Ectodermal cell (in vitro differentiated cells): ENCODE measurements around the gene PIGZ.

Experiments used
- H3K27ac ChIP-seq: 2 replicates; pipeline ENCODE4 v1.7.0; 2013; ENCODE audit warnings: mild to moderate bottlenecking, low read depth, low read length; ENCODE audit not compliant: insufficient read depth, poor library complexity, severe bottlenecking
- H3K27me3 ChIP-seq: 2 replicates; pipeline ENCODE4 v1.7.0; 2013; ENCODE audit warnings: mild to moderate bottlenecking, low read length; ENCODE audit not compliant: insufficient read depth, control insufficient read depth, poor library complexity, severe bottlenecking
- H3K36me3 ChIP-seq: one replicate; pipeline ENCODE4 v1.7.0; 2013; ENCODE audit warnings: low read length; ENCODE audit not compliant: control insufficient read depth, insufficient read depth
- H3K4me1 ChIP-seq: one replicate; pipeline ENCODE4 v1.7.0; 2013; ENCODE audit warnings: low read length; ENCODE audit not compliant: control insufficient read depth, insufficient read depth
- H3K4me3 ChIP-seq: 2 replicates; pipeline ENCODE4 v1.7.0; 2013; ENCODE audit warnings: low read depth, low read length, control low read depth; ENCODE audit not compliant: insufficient read depth
- H3K9me3 ChIP-seq: 2 replicates; pipeline ENCODE4 v1.7.0; 2013; ENCODE audit warnings: mild to moderate bottlenecking, low read length, moderate library complexity; ENCODE audit not compliant: control insufficient read depth
- WGBS, 2 experiments: methylation state at CpG; one replicate each; pipeline ENCODE4 v1.1.7; 2013; ENCODE audit warnings: missing lambda C conversion rate in 2 of 2; 5-methylcytosine and 5-hydroxymethylcytosine counted together

PIGZ gene

GRCh38 chr3:196966526-196967401 lies 1.9 kb downstream of the PIGZ start:
- H3K27me3 ChIP-seq = peaks cover 92% of the 10 kb centered on the region
- WGBS, 2 experiments = 21 to 23% methylated on average over 47 of the region's 47 CpGs

DNA sequence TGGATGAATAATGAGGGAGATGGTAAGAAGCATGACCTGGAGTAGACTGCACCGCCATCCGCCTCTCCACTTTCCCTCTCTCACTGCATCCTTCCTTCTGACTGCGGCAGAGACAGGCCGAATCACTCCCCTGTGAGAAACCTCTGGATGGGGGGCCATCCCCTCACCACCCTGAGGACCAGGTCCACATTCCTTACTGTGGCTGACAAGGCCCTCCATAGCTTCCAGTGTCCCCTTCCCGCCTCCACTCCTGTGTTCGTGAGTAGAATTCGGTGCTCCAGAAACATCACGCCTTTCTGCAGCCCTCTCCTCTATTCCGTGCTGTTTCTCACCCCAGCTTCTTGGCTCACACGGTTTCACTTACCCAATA lies 2.8 kb downstream of the PIGZ start:
- no peaks in the 10 kb centered on the region for H3K9me3 ChIP-seq
- H3K27ac ChIP-seq = no peak overlapping the region
- no peaks in the 10 kb centered on the region for H3K36me3 ChIP-seq
- WGBS, 2 experiments = 88% methylated on average over 10 of the region's 10 CpGs
- H3K27me3 ChIP-seq = peaks cover 92% of the 10 kb centered on the region
- H3K4me3 ChIP-seq = no peak overlapping the region
- H3K4me1 ChIP-seq = no peaks in the 10 kb centered on the region

More at GRCh38 chr3:196966526-196967401, 1.9 kb downstream of the PIGZ start:
- Histone ChIP-seq H3K4me3 (peak overlapping the region; percentile 16), H3K4me1 (no peaks in the 10 kb centered on the region), H3K27ac (no peak overlapping the region), H3K36me3 (no peaks in the 10 kb centered on the region), H3K9me3 (no peaks in the 10 kb centered on the region)

DNA sequence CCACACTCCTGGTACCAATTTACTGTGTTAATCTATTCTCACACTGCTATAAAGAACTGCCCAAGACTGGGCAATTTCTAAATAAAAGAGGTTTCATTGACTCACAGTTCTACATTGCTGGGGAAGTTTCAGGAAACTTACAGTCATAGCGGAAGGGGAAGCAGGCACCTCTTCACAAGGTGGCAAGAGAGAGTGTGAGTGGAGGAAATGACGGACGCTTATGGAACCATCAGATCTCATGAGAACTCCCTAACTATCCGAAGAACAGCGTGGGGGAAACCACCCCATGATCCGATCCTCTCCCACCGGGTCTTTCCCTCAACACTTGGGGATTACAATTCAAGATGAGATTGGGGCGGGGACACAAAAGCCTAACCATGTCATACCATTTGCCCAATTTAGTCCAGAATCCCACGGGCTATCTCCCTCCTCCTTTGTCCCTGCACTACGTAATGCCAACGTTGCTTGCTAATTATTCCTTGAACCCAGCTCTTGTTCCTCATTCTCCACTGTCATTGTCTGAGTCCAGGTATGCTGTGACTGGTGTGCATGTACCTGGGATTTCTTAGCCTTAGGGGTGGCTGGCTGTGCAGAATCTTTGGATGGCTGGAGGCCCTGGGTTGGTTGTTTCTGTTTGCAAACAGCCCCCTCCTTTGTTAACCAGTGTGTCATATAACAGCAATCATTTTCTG lies 3.4 kb downstream of the PIGZ start:
- Histone ChIP-seq H3K36me3 (no peaks in the 10 kb centered on the region), H3K27ac (no peak overlapping the region), H3K27me3 (peaks cover 89% of the 10 kb centered on the region), H3K4me1 (no peaks in the 10 kb centered on the region), H3K4me3 (no peak overlapping the region), H3K9me3 (no peaks in the 10 kb centered on the region)
- WGBS, 2 experiments = 79 to 83% methylated on average over 11 of the region's 11 CpGs

- H3K9me3 ChIP-seq = no peaks in the 10 kb centered on the region
- no peak overlapping the region for H3K27ac ChIP-seq
- WGBS, 2 experiments = 55 to 62% methylated on average over 2 of the region's 2 CpGs
- H3K27me3 ChIP-seq = peaks cover 81% of the 10 kb centered on the region
- no peaks in the 10 kb centered on the region for H3K4me1 ChIP-seq
- no peak overlapping the region for H3K4me3 ChIP-seq
- no peaks in the 10 kb centered on the region for H3K36me3 ChIP-seq
Measured at GRCh38 chr3:196963631-196963953, 5.0 kb downstream of the PIGZ start.

- Histone ChIP-seq H3K27me3 (peaks cover 76% of the 10 kb centered on the region), H3K4me1 (no peaks in the 10 kb centered on the region), H3K4me3 (no peak overlapping the region), H3K36me3 (no peaks in the 10 kb centered on the region), H3K27ac (no peak overlapping the region), H3K9me3 (no peaks in the 10 kb centered on the region)
- whole genome bisulfite sequencing, 2 experiments = 88 to 89% methylated on average over 9 to 10 of the region's 10 CpGs
Measured at GRCh38 chr3:196962930-196963630, 5.6 kb downstream of the PIGZ start.

DNA sequence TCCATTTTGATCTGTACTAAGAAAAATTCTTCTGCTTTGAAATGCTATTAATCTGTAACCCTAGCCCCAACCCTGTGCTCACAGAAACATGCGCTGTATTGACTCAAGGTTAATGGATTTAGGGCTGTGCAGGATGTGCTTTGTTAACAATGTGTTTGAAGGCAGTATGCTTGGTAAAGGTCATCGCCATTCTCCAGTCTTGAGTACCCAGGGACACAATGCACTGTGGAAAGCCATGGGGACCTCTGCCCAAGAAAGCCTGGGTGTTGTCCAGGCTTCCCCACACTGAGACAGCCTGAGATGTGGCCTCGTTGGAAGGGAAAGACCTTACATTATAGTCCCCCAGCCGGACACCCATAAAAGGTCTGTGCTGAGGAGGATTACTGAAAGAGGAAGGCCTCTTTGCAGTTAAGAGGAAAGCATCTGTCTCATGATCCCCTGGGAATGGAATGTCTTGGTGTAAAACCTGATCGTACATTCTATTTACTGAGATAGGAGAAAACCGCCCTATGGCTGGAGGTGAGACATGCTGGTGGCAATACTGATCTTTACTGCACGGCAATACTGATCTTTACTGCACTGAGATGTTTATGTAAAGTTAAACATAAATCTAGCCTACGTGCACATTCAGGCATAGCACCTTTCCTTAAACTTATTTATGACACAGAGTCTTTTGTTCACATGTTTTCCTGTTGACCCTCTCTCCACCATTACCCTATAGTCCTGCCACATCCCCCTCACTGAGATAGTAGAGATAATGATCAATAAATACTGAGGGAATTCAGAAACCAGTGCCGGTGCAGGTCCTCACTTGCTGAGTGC lies 6.3 kb downstream of the PIGZ start:
- H3K36me3 ChIP-seq = no peaks in the 10 kb centered on the region
- no peaks in the 10 kb centered on the region for H3K4me1 ChIP-seq
- peaks cover 68% of the 10 kb centered on the region for H3K27me3 ChIP-seq
- H3K27ac ChIP-seq = no peak overlapping the region
- 92% methylated on average over 9 of the region's 9 CpGs for WGBS, 2 experiments
- no peak overlapping the region for H3K4me3 ChIP-seq
- no peaks in the 10 kb centered on the region for H3K9me3 ChIP-seq

- no peaks in the 10 kb centered on the region for H3K36me3 ChIP-seq
- H3K4me3 ChIP-seq = no peak overlapping the region
- H3K4me1 ChIP-seq = no peaks in the 10 kb centered on the region
- H3K27ac ChIP-seq = no peak overlapping the region
- 77 to 78% methylated on average over 7 of the region's 7 CpGs for WGBS, 2 experiments
- peaks cover 14% of the 10 kb centered on the region for H3K27me3 ChIP-seq
- no peaks in the 10 kb centered on the region for H3K9me3 ChIP-seq
Measured at GRCh38 chr3:196954832-196955231, 13.8 kb downstream of the PIGZ start.

GRCh38 chr3:196951371-196951770 lies 17.3 kb downstream of the PIGZ start:
- Histone ChIP-seq H3K27me3 (peaks cover 8% of the 10 kb centered on the region), H3K4me3 (no peak overlapping the region), H3K4me1 (no peaks in the 10 kb centered on the region), H3K27ac (no peak overlapping the region), H3K9me3 (no peaks in the 10 kb centered on the region), H3K36me3 (no peaks in the 10 kb centered on the region)
- 88 to 89% methylated on average over 3 of the region's 3 CpGs for WGBS, 2 experiments

DNA sequence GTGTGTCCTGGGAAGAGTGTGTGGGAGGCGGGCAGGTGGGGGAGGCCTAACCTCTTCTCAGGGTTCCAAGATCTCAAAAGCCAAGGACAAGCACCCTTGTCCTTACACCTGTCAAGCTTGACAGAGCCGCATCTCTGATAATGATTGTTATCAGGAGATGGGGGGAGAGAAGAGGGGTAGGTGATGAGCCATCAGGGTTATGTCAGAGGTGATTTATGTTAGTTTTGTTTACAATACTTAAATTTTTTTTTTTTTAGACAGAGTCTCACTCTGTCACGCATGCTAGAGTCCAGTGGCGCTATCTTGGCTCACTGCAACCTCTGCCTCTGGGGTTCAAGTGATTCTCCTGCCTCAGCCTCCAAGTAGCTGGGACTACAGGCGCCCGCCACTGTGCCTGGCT lies 18.9 kb downstream of the PIGZ start:
- Histone ChIP-seq H3K4me1 (no peaks in the 10 kb centered on the region), H3K9me3 (no peaks in the 10 kb centered on the region), H3K36me3 (no peaks in the 10 kb centered on the region), H3K27ac (no peak overlapping the region), H3K27me3 (peaks cover 8% of the 10 kb centered on the region), H3K4me3 (no peak overlapping the region)
- 89 to 90% methylated on average over 6 of the region's 6 CpGs for WGBS, 2 experiments
